GM19238 (cell line): Measurements from ENCODE around the gene SPANXN5.
"Not testable (repeated sequence)": the region's sequence is repeated elsewhere in the genome, so short reads cannot be mapped to it uniquely, and the experiment has no call there.

Experiments used
- DNase-seq: peaks from one replicate; pipeline ENCODE4 v3.0.0; 2011; ENCODE audit warnings: low spot score; ENCODE audit not compliant: insufficient read length

SPANXN5 gene, protein sequence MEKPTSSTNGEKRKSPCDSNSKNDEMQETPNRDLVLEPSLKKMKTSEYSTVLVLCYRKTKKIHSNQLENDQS

DNA sequence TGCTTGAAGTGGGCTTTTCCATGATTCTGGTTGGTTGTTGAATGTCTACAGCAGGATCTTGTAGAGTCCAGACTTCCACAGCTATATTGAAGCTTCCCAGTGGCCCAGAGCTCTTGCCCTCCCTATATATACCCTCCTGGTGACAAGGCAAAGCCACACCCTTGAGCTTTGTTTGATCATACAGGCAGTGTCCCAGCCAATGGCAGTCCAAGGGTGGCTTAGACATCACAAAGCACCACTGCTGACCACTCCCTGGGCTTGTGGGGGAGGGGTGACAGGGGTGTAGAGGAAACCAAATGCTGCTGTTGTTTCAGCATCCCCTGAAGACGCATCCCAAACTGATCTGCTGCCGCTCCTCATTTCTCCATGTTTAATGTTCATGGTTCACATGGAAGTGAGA, at the start of gene SPANXN5:
TSS of gene SPANXN5 (minus strand) at position 101 of the 400 bp plus-strand sequence. CDS start at position 22, 79 bp downstream.
- not testable (repeated sequence) for DNase-seq

DNA sequence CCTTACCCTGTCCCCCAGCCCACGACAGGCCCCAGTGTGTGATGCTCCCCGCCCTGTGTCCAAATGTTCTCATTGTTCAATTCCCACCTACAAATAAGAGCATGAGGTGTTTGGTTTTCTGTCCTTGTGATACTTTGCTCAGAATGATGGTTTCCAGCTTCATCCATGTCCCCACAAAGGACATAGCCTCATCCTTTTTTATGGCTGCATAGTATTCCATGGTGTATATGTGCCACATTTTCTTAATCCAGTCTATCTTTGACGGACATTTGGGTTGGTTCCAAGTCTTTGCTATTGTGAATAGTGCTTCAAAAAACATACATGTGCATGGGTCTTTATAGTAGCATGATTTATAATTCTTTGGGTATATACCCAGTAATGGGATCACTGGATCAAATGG, 46.4 kb upstream of the SPANXN5 start:
- not testable (repeated sequence) for DNase-seq

DNA sequence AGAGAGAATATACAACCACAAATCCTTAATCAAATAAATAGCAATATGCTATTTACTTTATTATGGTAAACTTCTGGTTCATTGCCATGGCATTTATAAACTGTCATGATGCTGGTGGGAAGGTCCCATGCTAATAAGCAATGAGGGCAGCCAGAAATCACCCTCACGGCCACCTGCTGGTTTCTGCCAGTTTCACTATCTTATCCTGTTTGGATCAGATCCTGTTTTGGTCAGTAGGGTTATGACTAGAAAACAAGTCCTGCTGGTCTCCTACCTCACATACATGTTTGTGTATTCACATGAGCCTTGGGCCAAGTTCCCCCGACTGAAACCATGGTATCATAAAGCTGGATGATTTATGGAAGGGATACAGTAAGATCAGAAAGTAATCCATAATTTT, 41.9 kb upstream of the SPANXN5 start:
- DNase-seq = no peak

DNA sequence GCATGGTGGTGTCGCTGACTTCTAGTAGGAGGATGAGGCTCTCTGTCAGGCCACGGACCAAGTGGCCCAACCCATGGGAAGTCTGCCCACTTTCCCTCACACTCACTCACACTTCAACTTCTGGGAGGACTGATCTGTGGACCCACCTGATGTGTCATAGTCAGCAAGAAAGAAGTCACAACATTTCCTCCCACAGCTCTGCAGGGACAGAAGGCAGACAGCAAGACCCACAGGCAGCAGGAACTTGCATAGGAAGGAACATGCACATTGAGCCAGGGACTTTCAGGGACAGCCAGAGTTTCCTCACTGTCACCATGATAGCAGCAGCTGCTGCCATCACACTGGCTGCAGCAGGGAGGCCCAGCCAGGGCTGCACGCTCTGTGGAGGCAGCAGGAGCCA, 33.3 kb upstream of the SPANXN5 start:
- DNase-seq = no peak

DNA sequence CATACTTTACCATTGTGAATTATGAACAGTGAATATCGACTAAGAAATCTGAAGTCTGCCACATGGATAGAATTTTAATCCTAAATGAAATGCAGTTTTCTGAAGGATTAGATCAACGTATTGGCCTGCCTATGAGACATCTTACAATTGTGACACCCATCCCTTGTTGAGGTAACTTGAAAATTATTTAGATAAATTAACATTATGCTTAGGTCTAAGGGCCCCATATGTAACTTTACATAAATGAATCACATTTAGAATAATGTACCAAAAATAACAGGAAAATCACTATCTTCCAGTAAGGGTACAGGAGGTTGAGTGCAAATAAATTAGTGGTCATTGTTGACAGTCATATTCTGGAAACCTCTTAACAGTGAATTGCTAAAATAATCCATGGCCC, 27.4 kb upstream of the SPANXN5 start:
- no peak for DNase-seq

DNA sequence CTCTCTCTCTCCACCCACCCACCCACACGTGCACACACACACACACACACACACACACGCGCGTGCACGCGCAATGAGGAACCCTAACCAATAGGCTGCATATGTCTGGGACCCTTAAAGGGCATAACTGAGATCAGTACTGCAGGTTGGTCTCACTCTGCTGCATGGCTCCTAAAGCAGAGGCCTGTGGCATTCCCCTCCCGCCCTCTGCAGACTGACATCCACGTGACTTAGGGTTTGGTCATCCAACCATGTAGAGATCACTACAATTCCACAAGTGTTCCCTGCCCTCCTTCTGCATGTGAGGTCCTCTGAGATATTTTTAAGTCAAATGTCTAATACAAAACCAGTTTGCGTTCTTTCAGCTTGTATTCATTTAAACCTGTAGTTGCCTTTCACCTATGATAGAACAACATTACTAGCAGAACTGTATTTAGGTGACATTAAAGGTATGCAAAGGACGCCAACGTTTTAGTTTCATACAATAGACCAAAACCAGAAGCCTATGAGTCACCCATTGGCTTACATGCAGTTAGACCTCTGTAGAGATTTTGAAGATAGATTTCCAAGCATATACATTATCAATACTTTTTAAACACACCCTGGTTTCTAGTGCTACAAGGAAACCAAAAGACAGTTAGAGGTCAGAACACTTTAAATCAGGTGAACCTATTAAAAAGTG, 24.0 kb upstream of the SPANXN5 start:
- DNase-seq = no peak

DNA sequence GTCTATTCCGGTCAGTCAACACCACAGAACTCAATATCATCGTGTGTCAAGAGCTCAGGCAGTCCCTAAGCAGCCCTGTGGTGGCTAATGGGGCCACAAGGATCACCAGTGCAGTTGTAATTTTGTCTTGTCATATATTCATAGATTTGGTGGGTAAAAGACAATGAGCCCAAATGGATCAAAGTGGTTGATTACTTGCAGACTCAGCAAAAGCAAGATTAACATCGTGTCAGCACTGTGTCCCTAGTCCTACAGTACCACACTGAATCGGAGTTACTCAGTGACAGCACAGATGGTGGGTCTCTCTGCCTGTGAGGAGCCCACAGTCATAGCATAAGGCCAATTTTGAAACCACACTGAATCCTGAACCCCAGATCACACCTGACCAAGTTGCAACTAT, 22.6 kb upstream of the SPANXN5 start:
- DNase-seq = no peak

DNA sequence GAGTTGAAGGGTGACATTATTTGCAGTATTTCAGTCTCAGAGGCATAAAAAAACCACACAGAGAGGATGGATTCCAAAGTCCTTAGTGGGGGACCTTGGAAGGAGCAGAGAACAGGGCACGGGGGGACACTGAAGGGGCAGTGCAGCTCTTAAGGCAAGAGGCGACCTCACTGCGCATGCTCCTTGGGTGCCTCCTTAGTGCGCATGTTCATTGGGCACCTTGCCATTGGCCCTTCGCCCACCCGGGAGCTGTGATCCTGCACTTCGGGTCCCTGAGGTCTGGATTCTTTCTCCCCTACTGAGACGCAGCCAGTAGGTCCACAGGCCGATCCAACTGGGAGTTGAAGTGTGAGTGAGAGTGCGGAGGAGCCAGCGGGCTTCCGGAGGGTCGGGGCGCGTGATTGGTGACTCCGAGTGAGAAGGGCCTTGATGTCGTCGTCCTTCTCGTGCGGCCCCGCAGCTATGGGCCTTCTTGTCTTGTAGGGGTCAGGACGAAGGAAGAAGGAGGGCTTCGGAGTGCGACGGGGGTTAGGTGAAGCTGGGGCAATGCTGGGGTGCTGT, 13.9 kb upstream of the SPANXN5 start, which contains the start of gene XAGE5:
TSS of gene XAGE5 (plus strand) at position 223 of the 561 bp plus-strand sequence. CDS start 1,280 bp downstream, outside the sequence.
- no peak for DNase-seq

DNA sequence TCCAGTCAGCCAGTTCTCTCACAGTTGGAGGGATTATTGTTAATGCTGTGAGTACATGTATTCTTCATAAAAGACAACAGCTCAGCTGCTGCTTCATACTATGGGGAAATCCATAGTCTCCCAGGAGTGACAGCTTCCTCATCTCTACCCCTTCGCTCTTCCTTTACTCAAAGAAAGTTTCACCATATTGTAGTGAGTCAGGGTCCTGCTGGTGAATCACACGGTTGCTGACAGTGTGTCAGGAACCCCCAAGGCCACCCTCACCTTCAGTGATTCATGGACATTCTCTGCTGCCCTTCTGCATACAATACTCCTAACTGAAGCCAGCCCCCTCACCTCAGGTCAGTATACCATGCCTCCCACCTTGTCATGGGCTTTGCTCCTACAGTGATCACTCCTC, 7.6 kb upstream of the SPANXN5 start:
- DNase-seq = not testable (repeated sequence)

DNA sequence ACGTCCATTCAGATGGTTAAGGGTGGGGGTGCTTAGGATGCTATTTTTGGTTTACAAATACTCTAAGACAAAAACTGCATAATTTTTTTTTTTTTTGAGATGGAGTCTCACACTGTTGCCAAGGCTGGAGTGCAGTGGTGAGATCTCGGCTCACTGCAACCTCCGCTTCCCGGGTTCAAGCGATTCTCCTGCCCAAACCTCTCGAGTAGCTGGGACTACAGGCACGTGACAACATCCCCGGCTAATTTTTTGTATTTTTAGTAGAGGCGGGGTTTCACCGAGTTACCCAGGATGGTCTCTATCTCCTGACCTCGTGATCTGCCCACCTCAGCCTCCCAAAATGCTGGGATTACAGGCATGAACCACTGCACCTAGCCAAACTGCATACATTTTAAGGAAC, 23.7 kb downstream of the SPANXN5 start:
- not testable (repeated sequence) for DNase-seq

DNA sequence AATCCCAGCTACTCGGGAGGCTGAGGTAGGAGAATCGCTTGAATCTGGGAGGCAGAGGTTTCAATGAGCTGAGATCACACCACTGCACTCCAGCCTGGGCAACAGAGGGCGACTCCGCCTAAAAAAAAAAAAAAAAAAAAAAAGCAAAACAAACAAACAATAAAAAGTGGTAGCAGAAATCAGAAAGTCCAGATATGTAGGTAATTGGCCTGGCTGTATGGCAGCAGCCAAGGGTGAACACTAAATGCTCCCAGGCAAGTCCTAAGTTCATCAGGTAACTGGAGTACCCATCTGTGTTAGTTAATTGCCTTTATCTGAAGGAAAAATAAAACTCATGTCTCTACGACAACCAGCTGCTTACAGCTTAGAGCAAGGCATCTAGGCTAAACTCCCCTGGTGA, 31.2 kb downstream of the SPANXN5 start:
- not testable (repeated sequence) for DNase-seq

DNA sequence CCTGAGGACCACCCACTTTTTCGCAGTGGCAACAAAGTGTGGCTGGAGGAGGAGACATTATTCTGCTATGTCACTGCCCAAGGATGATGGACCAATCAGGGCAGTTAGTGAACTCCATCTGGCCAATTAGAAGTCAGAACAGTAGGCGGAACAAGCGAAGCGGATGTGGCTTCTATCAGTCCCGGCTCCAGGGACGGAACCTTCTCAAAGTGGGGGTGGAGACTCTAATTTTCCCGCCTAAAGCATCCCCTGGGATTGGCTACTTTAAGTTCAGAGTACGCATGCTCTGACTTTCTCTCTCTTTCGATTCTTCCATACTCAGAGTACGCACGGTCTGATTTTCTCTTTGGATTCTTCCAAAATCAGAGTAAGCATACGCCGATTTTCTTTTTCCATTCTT, 46.3 kb downstream of the SPANXN5 start, which contains the start of gene SSX2B:
TSS of gene SSX2B (plus strand) at position 301 of the 400 bp plus-strand sequence. CDS start 1,429 bp downstream, outside the sequence.
- DNase-seq = not testable (repeated sequence)
